OCI-LY3 (cell line): Measurements from ENCODE around the gene SLC22A5.

Source experiments
- H2AFZ ChIP-seq: fragments of 200-600, 300-600 bp; shearing (Covaris generic); 2 replicates; pipeline ENCODE4 v1.6.0; 2014; ENCODE audit warnings: antibody characterized with exemption, low read depth, low read length
- H3K27ac ChIP-seq: fragments of 200-600, 300-600 bp; sonication (generic); 2 replicates; pipeline ENCODE4 v1.5.1; 2014; ENCODE audit warnings: mild to moderate bottlenecking, low read length, moderate library complexity, mixed read lengths
- H3K27me3 ChIP-seq: fragments of 200-600, 300-600 bp; sonication (generic); 2 replicates; pipeline ENCODE4 v1.6.1; 2014; ENCODE audit warnings: low read depth, low read length, mixed read lengths
- H3K36me3 ChIP-seq: fragments of 200-600, 300-600 bp; sonication (generic); replicated peaks from 2 replicates; pipeline ENCODE3; 2014; ENCODE audit warnings: low read depth, low read length, mixed read lengths
- H3K4me1 ChIP-seq: fragments of 300-600, 200-600 bp; sonication (generic); 2 replicates; pipeline ENCODE4 v1.6.1; 2014; ENCODE audit warnings: low read length, mixed read lengths
- H3K4me2 ChIP-seq: fragments of 200-600, 300-600 bp; sonication (generic); 2 replicates; pipeline ENCODE4 v1.6.1; 2014; ENCODE audit warnings: low read length, mixed read lengths
- H3K4me3 ChIP-seq: fragments of 300-600, 200-600 bp; sonication (generic); 2 replicates; pipeline ENCODE4 v1.5.1; 2014; ENCODE audit warnings: antibody characterized with exemption, mild to moderate bottlenecking, low read length, moderate library complexity
- H3K79me2 ChIP-seq: fragments of 300-600, 200-600 bp; shearing (Covaris generic); 2 replicates; pipeline ENCODE4 v1.6.1; 2014; ENCODE audit warnings: mild to moderate bottlenecking, low read length, mixed read lengths
- H3K9ac ChIP-seq: fragments of 300-600, 200-600 bp; shearing (Covaris generic); 2 replicates; pipeline ENCODE4 v1.6.0; 2014; ENCODE audit warnings: mild to moderate bottlenecking, low read length, moderate library complexity
- H3K9me3 ChIP-seq: fragments of 200-600, 300-600 bp; shearing (Covaris generic); 2 replicates; pipeline ENCODE4 v1.6.1; 2014; ENCODE audit warnings: low read length, mixed read lengths; ENCODE audit not compliant: insufficient read depth
- H4K20me1 ChIP-seq: fragments of 200-600, 300-600 bp; sonication (generic); 2 replicates; pipeline ENCODE4 v1.6.1; 2016; ENCODE audit warnings: low read length, mixed read lengths; ENCODE audit not compliant: insufficient read depth
- EZH2phosphoT487 ChIP-seq: fragments of 200-600 bp; shearing (Covaris generic); IDR thresholded peaks from 2 replicates; pipeline ENCODE4 v1.6.1; 2018; ENCODE audit warnings: antibody characterized with exemption, mixed run types, low read depth
- TF ChIP-seq, protein P1 (sequence below): fragments of 200-600, 300-600 bp; sonication (generic); IDR thresholded peaks from 2 replicates; pipeline ENCODE4 v1.5.1; 2014; ENCODE audit warnings: antibody characterized with exemption, low read length, low read depth

SLC22A5 gene

DNA sequence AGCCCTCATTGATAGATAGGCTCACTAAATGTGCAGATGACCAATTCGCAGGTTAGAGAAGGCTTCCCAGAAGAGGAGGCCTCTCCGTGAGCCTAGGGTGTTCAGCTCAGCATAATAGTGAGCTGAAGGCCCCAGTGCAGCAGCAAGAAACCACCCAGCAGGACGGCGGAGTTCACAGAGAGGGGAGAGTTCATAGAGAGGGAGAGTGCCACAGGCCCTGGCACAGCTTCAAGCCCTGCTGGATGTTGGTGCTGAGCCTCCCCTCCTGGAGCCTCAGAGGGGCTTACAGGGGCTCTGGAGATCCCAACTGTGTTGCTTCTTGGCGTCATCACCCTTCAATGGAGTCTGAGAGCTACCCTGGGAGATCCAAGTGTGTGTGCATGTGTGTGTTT is 2.1 kb downstream of the SLC22A5 start:
- Histone ChIP-seq H3K36me3 (no peaks in the 10 kb centered on the region), H3K27me3 (no peaks in the 10 kb centered on the region), H3K27ac (no peak overlapping the region), H3K4me2 (no peak overlapping the region), H3K4me3 (no peak overlapping the region), H2AFZ (no peak overlapping the region), H3K9ac (no peak overlapping the region), H4K20me1 (no peaks in the 10 kb centered on the region), H3K79me2 (no peaks in the 10 kb centered on the region), H3K9me3 (no peaks in the 10 kb centered on the region), H3K4me1 (peaks cover 4% of the 10 kb centered on the region; the same call in 1 of the 2 replicates)
- no peak for TF ChIP-seq EZH2phosphoT487
- TF ChIP-seq, protein P1, sequence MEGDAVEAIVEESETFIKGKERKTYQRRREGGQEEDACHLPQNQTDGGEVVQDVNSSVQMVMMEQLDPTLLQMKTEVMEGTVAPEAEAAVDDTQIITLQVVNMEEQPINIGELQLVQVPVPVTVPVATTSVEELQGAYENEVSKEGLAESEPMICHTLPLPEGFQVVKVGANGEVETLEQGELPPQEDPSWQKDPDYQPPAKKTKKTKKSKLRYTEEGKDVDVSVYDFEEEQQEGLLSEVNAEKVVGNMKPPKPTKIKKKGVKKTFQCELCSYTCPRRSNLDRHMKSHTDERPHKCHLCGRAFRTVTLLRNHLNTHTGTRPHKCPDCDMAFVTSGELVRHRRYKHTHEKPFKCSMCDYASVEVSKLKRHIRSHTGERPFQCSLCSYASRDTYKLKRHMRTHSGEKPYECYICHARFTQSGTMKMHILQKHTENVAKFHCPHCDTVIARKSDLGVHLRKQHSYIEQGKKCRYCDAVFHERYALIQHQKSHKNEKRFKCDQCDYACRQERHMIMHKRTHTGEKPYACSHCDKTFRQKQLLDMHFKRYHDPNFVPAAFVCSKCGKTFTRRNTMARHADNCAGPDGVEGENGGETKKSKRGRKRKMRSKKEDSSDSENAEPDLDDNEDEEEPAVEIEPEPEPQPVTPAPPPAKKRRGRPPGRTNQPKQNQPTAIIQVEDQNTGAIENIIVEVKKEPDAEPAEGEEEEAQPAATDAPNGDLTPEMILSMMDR, result no peak

DNA sequence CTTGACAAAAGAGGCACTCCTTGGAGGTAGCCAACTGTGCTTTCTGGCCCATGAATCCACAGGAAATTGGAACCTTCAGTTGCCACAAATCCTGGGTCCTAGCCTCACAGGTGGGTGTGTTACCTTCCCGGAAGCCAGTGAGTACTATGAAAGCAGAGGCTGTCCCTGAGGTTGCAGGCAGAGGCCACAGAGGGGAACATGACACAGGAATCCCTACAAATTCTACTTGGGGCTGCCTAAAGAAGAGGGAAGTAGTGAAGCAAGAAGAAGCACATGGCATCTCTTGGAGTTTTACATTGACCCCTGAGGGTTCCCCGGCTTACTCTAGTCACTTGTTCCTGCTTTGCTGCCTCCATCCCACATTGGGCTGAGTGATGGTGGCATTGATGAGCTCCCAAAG is 2.6 kb downstream of the SLC22A5 start:
- H3K36me3 ChIP-seq, result no peaks in the 10 kb centered on the region
- no peak for TF ChIP-seq EZH2phosphoT487
- TF ChIP-seq, protein P1, result no peak
- H3K9me3 ChIP-seq, result no peaks in the 10 kb centered on the region
- peaks cover 4% of the 10 kb centered on the region; the same call in 1 of the 2 replicates for H3K4me1 ChIP-seq
- no peaks in the 10 kb centered on the region for H4K20me1 ChIP-seq
- no peak overlapping the region for H3K27ac ChIP-seq
- H3K27me3 ChIP-seq, result no peaks in the 10 kb centered on the region
- H3K79me2 ChIP-seq, result no peaks in the 10 kb centered on the region
- H3K4me2 ChIP-seq, result no peak overlapping the region
- no peak overlapping the region for H3K9ac ChIP-seq
- no peak overlapping the region for H3K4me3 ChIP-seq
- no peak overlapping the region for H2AFZ ChIP-seq

DNA sequence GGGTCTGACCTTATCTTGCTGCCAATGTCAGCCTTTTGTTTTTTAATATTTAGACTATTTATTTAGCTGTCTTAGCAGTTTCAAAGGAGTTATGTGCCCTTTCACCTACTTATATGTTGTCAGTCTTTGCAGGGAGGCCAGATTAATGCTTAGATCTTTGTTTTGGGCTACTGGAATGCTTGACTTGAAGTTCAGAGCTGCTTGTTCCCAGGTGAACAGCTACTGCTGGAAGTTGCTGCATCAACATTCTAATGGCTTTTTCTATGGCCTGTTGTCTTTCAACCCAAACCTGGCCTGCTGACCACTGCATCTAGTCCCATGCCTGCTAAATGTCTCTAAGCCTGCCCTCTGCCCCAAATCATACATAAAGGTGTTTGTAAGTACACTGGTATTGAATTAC is 3.0 kb downstream of the SLC22A5 start:
- H3K4me3 ChIP-seq, result no peak overlapping the region
- no peaks in the 10 kb centered on the region for H3K79me2 ChIP-seq
- H3K36me3 ChIP-seq, result no peaks in the 10 kb centered on the region
- H3K4me2 ChIP-seq, result no peak overlapping the region
- H4K20me1 ChIP-seq, result no peaks in the 10 kb centered on the region
- no peak overlapping the region for H2AFZ ChIP-seq
- H3K27me3 ChIP-seq, result no peaks in the 10 kb centered on the region
- H3K9ac ChIP-seq, result no peak overlapping the region
- TF ChIP-seq, protein P1, result no peak
- TF ChIP-seq EZH2phosphoT487, result no peak
- H3K4me1 ChIP-seq, result peaks cover 4% of the 10 kb centered on the region; the same call in 1 of the 2 replicates
- no peak overlapping the region for H3K27ac ChIP-seq
- no peaks in the 10 kb centered on the region for H3K9me3 ChIP-seq

DNA sequence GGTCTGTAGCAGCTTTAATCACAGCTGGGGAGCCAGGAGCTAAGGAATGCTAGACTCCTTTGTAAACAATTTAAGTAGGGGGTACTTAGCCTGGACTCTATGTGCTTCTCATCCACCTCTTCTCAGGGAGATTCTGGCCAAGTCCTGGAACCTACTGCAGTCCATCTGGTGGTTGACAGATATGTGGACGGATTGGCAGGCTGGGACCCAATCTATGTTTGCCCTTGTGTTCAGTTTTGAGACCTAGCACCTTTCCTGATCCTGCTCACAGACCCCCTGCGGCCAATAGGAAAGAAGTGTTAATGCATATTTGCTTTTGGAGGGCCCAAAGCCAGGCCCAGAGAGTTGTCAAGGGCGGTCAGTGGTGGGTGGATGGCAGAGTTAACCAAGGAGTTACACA is 6.4 kb downstream of the SLC22A5 start:
- Histone ChIP-seq H3K4me1 (no peaks in the 10 kb centered on the region), H3K9me3 (no peaks in the 10 kb centered on the region), H3K27ac (no peak overlapping the region), H3K9ac (no peak overlapping the region), H4K20me1 (no peaks in the 10 kb centered on the region), H3K27me3 (no peaks in the 10 kb centered on the region), H2AFZ (no peak overlapping the region), H3K4me2 (no peak overlapping the region), H3K4me3 (no peak overlapping the region), H3K79me2 (no peaks in the 10 kb centered on the region), H3K36me3 (no peaks in the 10 kb centered on the region)
- TF ChIP-seq EZH2phosphoT487, result no peak
- TF ChIP-seq, protein P1, result no peak
